ENCODE results near the gene C1orf115. TPM values are rescaled to one million over a fixed set of nuclear protein-coding genes. Genes with fewer than 3 reads are reported as not detected.
"Not testable (repeated sequence)": the region's sequence is repeated elsewhere in the genome, so short reads cannot be mapped to it uniquely, and the experiment has no call there.

C1orf115 gene
- total RNA-seq, 1 donor: 0.36 TPM

GRCh38 chr1:220732621-220733020, 42.5 kb downstream of the C1orf115 start:
- Histone ChIP-seq H3K4me1 (ENCODE audit: insufficient read depth, low read length) (peaks cover 25% of the 10 kb centered on the region), H3K4me2 (ENCODE audit: insufficient read depth, low read length) (peak overlapping the region; percentile 78), H3K9me3 (ENCODE audit: low read depth, low read length) (no peaks in the 10 kb centered on the region), H3K36me3 (ENCODE audit: insufficient read depth, low read length) (no peaks in the 10 kb centered on the region), H3K27me3 (ENCODE audit: insufficient read depth, low read length) (no peaks in the 10 kb centered on the region), H3K27ac (ENCODE audit: low read depth, low read length) (no peak overlapping the region), H4K20me1 (ENCODE audit: insufficient read depth, low read length) (no peaks in the 10 kb centered on the region), H3K4me3 (ENCODE audit: insufficient read depth, low read length) (peak overlapping the region; percentile 63), H2AFZ (ENCODE audit: low read length) (peak overlapping the region; percentile 86), H3K79me2 (ENCODE audit: insufficient read depth, low read length) (no peaks in the 10 kb centered on the region)
- DNase-seq (ENCODE audit: insufficient read length, low spot score, missing footprints): no peak
- no peak for TF ChIP-seq CTCF (IDR thresholded peaks at IDR 0.05; ENCODE audit: extremely low read depth, low read depth, low read length)

GRCh38 chr1:220733086-220733601, 43.0 kb downstream of the C1orf115 start:
- H4K20me1 ChIP-seq (ENCODE audit: insufficient read depth, low read length): no peaks in the 10 kb centered on the region
- no peaks in the 10 kb centered on the region for H3K9me3 ChIP-seq (ENCODE audit: low read depth, low read length)
- no peaks in the 10 kb centered on the region for H3K27me3 ChIP-seq (ENCODE audit: insufficient read depth, low read length)
- H3K4me1 ChIP-seq (ENCODE audit: insufficient read depth, low read length): peaks cover 25% of the 10 kb centered on the region
- peak overlapping the region; percentile 47 for H3K27ac ChIP-seq (ENCODE audit: low read depth, low read length)
- peak; percentile 94 for DNase-seq (ENCODE audit: insufficient read length, low spot score, missing footprints)
- peak overlapping the region; percentile 79 for H2AFZ ChIP-seq (ENCODE audit: low read length)
- peak; percentile 95 for TF ChIP-seq CTCF (IDR thresholded peaks at IDR 0.05; ENCODE audit: extremely low read depth, low read depth, low read length)
- H3K79me2 ChIP-seq (ENCODE audit: insufficient read depth, low read length): no peaks in the 10 kb centered on the region
- H3K36me3 ChIP-seq (ENCODE audit: insufficient read depth, low read length): no peaks in the 10 kb centered on the region
- peak overlapping the region; percentile 63 for H3K4me3 ChIP-seq (ENCODE audit: insufficient read depth, low read length)
- peak overlapping the region; percentile 78 for H3K4me2 ChIP-seq (ENCODE audit: insufficient read depth, low read length)

- no peaks in the 10 kb centered on the region for H3K9me3 ChIP-seq (ENCODE audit: low read depth, low read length)
- no peak for TF ChIP-seq CTCF (IDR thresholded peaks at IDR 0.05; ENCODE audit: extremely low read depth, low read depth, low read length)
- H3K4me3 ChIP-seq (ENCODE audit: insufficient read depth, low read length): no peak overlapping the region
- no peaks in the 10 kb centered on the region for H4K20me1 ChIP-seq (ENCODE audit: insufficient read depth, low read length)
- H2AFZ ChIP-seq (ENCODE audit: low read length): peak overlapping the region; percentile 67
- peaks cover 25% of the 10 kb centered on the region for H3K4me1 ChIP-seq (ENCODE audit: insufficient read depth, low read length)
- DNase-seq (ENCODE audit: insufficient read length, low spot score, missing footprints): peak; percentile 55
- no peak overlapping the region for H3K27ac ChIP-seq (ENCODE audit: low read depth, low read length)
- peak overlapping the region; percentile 12 for H3K4me2 ChIP-seq (ENCODE audit: insufficient read depth, low read length)
- no peaks in the 10 kb centered on the region for H3K27me3 ChIP-seq (ENCODE audit: insufficient read depth, low read length)
- no peaks in the 10 kb centered on the region for H3K36me3 ChIP-seq (ENCODE audit: insufficient read depth, low read length)
- H3K79me2 ChIP-seq (ENCODE audit: insufficient read depth, low read length): no peaks in the 10 kb centered on the region
Observed at GRCh38 chr1:220734571-220735326, 44.6 kb downstream of the C1orf115 start.

GRCh38 chr1:220736283-220736682, 46.1 kb downstream of the C1orf115 start:
- not testable (repeated sequence) for H3K79me2 ChIP-seq (ENCODE audit: insufficient read depth, low read length); H4K20me1 ChIP-seq (ENCODE audit: insufficient read depth, low read length); DNase-seq (ENCODE audit: insufficient read length, low spot score, missing footprints); H3K36me3 ChIP-seq (ENCODE audit: insufficient read depth, low read length); H3K9me3 ChIP-seq (ENCODE audit: low read depth, low read length); H3K4me3 ChIP-seq (ENCODE audit: insufficient read depth, low read length); H2AFZ ChIP-seq (ENCODE audit: low read length); H3K27me3 ChIP-seq (ENCODE audit: insufficient read depth, low read length); H3K4me2 ChIP-seq (ENCODE audit: insufficient read depth, low read length); H3K27ac ChIP-seq (ENCODE audit: low read depth, low read length)
- peaks cover 25% of the 10 kb centered on the region for H3K4me1 ChIP-seq (ENCODE audit: insufficient read depth, low read length)

All from osteoblast (primary cell).